Stimulated activated CD4-positive, alpha-beta T cell treated with anti-CD3 and anti-CD28 coated beads, TNF-alpha, amount 100 ng/mL, for 24 hours (primary cell): Measurements from ENCODE around the gene P2RX2.

Experiments
- DNase-seq, 3 experiments: peaks; one replicate each; pipeline ENCODE4 v3.0.0-alpha.2; 2020; ENCODE audit warnings: low read depth in 3 of 3

P2RX2 gene

GRCh38 chr12:132618683-132619043 lies at the start of gene P2RX2:
Gene P2RX2 (plus strand): TSS chr12:132618776. CDS start chr12:132618817, 41 bp downstream.
- DNase-seq: no peak

- no peak for DNase-seq
Observed at GRCh38 chr12:132568826-132569480, 49.6 kb upstream of the P2RX2 start.

- no peak for DNase-seq
Observed at GRCh38 chr12:132569856-132570480, 48.6 kb upstream of the P2RX2 start.

GRCh38 chr12:132570635-132571034 lies 47.9 kb upstream of the P2RX2 start:
- no peak for DNase-seq

- DNase-seq: no peak
Observed at GRCh38 chr12:132571051-132571450, 47.5 kb upstream of the P2RX2 start.

- no peak for DNase-seq
Observed at GRCh38 chr12:132571598-132571997, 47.0 kb upstream of the P2RX2 start.

GRCh38 chr12:132572106-132572505 lies 46.5 kb upstream of the P2RX2 start:
- no peak for DNase-seq

GRCh38 chr12:132572801-132573760 lies 45.5 kb upstream of the P2RX2 start:
- DNase-seq: no peak

- DNase-seq: no peak
Observed at GRCh38 chr12:132574271-132574996, 44.1 kb upstream of the P2RX2 start.

- no peak for DNase-seq
Observed at GRCh38 chr12:132575661-132576060, 42.9 kb upstream of the P2RX2 start.

- no peak for DNase-seq
Observed at GRCh38 chr12:132576701-132577100, 41.9 kb upstream of the P2RX2 start.

GRCh38 chr12:132577191-132577920 lies 41.2 kb upstream of the P2RX2 start:
- no peak for DNase-seq

GRCh38 chr12:132578118-132578517 lies 40.5 kb upstream of the P2RX2 start:
- no peak for DNase-seq

- no peak for DNase-seq
Observed at GRCh38 chr12:132578826-132579225, 39.8 kb upstream of the P2RX2 start.

- DNase-seq: no peak
Observed at GRCh38 chr12:132579744-132580143, 38.8 kb upstream of the P2RX2 start.

- no peak for DNase-seq
Observed at GRCh38 chr12:132580701-132581292, 37.8 kb upstream of the P2RX2 start.

GRCh38 chr12:132581348-132582057 lies 37.1 kb upstream of the P2RX2 start:
- no peak for DNase-seq

- no peak for DNase-seq
Observed at GRCh38 chr12:132582058-132582420, 36.5 kb upstream of the P2RX2 start.

- no peak for DNase-seq
Observed at GRCh38 chr12:132582582-132583410, 35.8 kb upstream of the P2RX2 start.

GRCh38 chr12:132583411-132583710 lies 35.2 kb upstream of the P2RX2 start:
- DNase-seq: no peak
